Activated T-cell treated with anti-CD3 and anti-CD28 coated beads, Interleukin-2, amount 50 U/mL, for 4 hours (primary cell): ENCODE results near the gene UBR3. TPM values are rescaled to one million over a fixed set of nuclear protein-coding genes. Genes with fewer than 3 reads are reported as not detected.
"Not testable (repeated sequence)": the region's sequence is repeated elsewhere in the genome, so short reads cannot be mapped to it uniquely, and the experiment has no call there.

Experiments used
- ATAC-seq, 2 donors: fragments of 200-7000 bp; cut with Tn5 transposase; one replicate each; pipeline ENCODE4 v1.10.0; 2021
- DNase-seq: peaks from one replicate; pipeline ENCODE4 v3.0.0-alpha.2; 2020
- H3K27me3 Mint-ChIP-seq: one replicate; pipeline ENCODE4 v1.8.0; 2021; ENCODE audit warnings: low read depth, mixed read lengths
- H3K36me3 Mint-ChIP-seq: one replicate; pipeline ENCODE4 v1.8.0; 2022; ENCODE audit warnings: mixed read lengths; ENCODE audit not compliant: insufficient read depth
- H3K4me1 Mint-ChIP-seq: one replicate; pipeline ENCODE4 v1.8.0; 2021; ENCODE audit warnings: low read depth, mixed read lengths
- H3K4me3 Mint-ChIP-seq: one replicate; pipeline ENCODE4 v1.8.0; 2021; ENCODE audit warnings: mild to moderate bottlenecking, moderate library complexity, mixed read lengths
- H3K9me3 Mint-ChIP-seq: one replicate; pipeline ENCODE4 v1.8.0; 2021; ENCODE audit warnings: mixed read lengths
- total RNA-seq, 3 donors: library from RNA; stranded (reverse); gene quantifications; one replicate each; pipeline ENCODE4 v1.2.1, GENCODE V29; 2021

UBR3 gene
- total RNA-seq, 3 donors from 2014 or later = 18.2 to 21.1 (median 19.8) TPM

DNA sequence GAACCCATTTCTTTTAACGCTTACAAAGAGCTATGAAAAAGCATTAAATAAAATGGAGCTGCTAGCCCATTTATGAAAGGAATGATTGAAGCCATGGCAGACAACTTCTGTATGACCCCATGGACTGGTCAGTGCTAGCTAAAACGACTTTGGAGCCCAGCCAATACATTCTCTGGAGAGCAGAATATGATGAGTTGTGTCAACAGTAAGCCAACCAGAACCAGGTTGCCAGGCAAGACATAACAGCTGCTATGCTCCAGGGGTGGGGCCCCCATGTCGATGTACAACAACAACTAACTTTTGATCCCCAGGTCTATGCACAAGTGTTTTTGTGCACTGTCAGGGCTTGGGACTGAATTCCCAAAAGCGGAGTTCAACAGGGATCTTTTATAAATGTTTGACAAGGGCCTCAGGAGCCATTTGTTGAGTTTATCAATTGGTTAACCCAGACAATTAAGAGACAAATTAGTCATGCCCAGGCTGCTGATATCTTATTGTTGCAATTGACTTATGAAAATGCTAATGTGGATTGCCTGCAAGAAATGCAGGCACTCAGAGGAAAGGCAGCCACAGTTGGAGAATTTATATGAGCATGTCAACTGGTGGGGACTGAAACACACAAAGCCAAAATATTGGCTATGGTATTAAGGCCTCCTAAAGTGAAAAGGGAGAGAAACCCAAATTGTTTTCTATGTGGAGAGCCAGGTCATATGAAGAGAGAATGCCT is 286.1 kb downstream of the UBR3 start:
- H3K27me3 Mint-ChIP-seq = peaks cover 2% of the 10 kb centered on the region
- no peak for DNase-seq
- no peak overlapping the region for H3K4me3 Mint-ChIP-seq
- H3K9me3 Mint-ChIP-seq = no peaks in the 10 kb centered on the region
- no peak for ATAC-seq
- no peaks in the 10 kb centered on the region for H3K4me1 Mint-ChIP-seq
- no peaks in the 10 kb centered on the region for H3K36me3 Mint-ChIP-seq

DNA sequence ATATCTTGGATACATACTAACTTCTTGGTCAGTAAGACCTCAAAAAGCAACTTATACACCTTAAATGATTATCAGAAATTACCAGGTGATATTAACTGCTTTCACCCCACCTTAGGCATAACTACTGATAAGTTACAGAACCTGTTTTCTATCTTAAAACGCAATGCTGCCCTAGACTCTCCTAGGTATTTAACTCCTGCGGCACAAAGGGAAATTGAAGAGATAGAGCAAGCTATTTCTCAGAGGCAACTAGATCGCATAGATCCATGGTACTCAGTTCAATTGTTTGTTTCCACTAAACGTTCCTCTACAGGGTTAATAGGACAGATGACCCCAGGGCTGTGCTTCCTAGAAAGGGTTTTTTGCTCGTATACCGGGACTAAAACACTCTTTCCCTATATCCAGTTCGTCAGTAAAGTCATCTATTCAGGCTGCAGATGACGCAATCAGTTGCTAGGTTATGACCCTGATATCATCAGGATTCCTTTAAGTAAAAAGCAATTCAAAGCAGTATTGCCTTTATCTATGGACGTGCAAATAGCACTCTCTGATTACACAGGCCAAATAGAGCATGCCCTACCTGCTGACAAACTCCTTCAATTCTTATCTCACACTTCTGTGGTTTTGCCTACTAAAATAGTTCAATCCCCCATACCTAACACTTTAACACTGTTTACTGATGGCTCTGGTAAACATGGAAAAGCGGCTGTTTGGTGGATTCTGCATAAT is 288.4 kb downstream of the UBR3 start:
- ATAC-seq = no peak
- no peak for DNase-seq
- Mint-ChIP-seq H3K36me3 (no peaks in the 10 kb centered on the region), H3K4me1 (no peaks in the 10 kb centered on the region), H3K9me3 (peaks cover 3% of the 10 kb centered on the region), H3K27me3 (no peaks in the 10 kb centered on the region), H3K4me3 (no peak overlapping the region)

GRCh38 chr2:170118641-170119040 is 291.4 kb downstream of the UBR3 start:
- no peaks in the 10 kb centered on the region for H3K27me3 Mint-ChIP-seq
- no peaks in the 10 kb centered on the region for H3K4me1 Mint-ChIP-seq
- DNase-seq = no peak
- H3K4me3 Mint-ChIP-seq = no peak overlapping the region
- no peaks in the 10 kb centered on the region for H3K36me3 Mint-ChIP-seq
- H3K9me3 Mint-ChIP-seq = peaks cover 3% of the 10 kb centered on the region
- no peak for ATAC-seq

DNA sequence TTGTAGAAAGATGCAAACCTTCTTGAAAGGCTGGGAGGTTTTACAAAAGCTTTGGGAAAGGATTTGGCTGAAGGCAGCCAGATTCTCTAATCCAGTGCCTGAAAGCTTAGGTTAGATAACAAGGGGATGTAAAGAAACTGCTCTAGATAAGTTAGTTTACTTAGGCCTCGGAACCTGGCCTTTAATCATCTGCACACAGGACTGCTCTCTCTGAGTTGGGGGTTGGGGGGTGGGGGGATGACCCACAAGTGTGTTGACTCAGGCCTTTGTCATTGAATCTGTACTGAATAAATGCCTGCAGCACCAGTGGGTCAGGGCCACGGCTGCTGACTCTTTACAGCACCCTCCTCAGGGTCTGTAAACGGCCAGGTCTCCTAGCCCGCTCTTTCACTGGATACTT is 292.1 kb downstream of the UBR3 start:
- H3K9me3 Mint-ChIP-seq, ATAC-seq, H3K36me3 Mint-ChIP-seq, H3K27me3 Mint-ChIP-seq, H3K4me1 Mint-ChIP-seq, H3K4me3 Mint-ChIP-seq, DNase-seq: not testable (repeated sequence)

DNA sequence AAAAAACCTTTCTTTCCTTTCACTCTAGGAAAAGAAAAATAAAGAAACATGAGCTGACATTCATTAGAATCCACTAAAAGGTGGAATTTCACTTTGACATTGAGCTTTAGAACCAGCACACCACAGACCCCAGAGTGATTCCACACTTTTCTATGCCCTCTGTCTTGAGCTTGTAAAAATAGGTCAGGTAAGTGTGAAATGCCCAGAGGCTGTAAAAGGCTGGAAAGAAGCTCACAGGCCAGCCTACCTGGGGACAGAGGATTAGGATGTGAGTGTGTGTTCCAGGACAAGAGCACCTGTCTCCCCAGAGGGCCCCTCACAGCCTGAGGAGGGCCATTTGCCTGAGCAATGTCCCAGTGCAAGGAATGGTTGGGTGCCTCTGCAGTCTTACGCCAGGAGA is 294.4 kb downstream of the UBR3 start:
- ATAC-seq (no peak), DNase-seq (no peak)
- no peaks in the 10 kb centered on the region for H3K4me1 Mint-ChIP-seq
- H3K36me3 Mint-ChIP-seq = no peaks in the 10 kb centered on the region
- H3K4me3 Mint-ChIP-seq = no peak overlapping the region
- H3K9me3 Mint-ChIP-seq = peaks cover 3% of the 10 kb centered on the region
- peaks cover 8% of the 10 kb centered on the region for H3K27me3 Mint-ChIP-seq

DNA sequence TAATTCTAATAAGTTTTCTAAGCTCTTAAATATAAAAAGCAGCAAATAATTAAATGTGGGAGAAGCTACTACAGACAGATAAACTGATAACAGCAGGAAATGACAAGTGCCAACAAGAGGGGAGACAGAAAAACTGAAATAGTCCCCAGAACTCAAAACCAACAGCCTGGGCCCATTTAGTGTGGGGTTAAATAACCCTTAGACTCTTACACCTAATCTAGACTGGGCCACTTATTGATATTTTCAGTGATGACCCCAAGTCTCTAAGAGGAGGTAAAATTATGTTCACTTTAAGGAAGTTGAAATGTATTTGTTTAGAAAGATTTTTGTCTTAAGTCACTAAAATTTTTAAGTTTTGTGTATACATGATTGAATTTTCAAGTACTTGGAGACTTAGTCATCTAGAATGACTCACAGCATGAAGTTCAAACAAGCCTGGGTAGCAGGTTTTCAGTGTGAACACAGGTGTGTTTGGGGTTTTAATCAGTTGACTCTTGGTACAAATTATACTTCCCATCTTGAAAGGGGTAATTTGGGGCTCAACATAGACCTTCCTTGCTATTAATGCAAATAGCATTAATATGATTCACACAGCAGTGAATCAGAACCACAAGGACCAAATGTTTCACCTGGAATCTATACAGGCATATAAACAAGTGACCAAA is 295.8 kb downstream of the UBR3 start:
- peaks cover 9% of the 10 kb centered on the region for H3K27me3 Mint-ChIP-seq
- no peaks in the 10 kb centered on the region for H3K4me1 Mint-ChIP-seq
- DNase-seq = no peak
- no peak overlapping the region for H3K4me3 Mint-ChIP-seq
- H3K36me3 Mint-ChIP-seq = no peaks in the 10 kb centered on the region
- H3K9me3 Mint-ChIP-seq = peaks cover 3% of the 10 kb centered on the region
- ATAC-seq = no peak

- no peak overlapping the region for H3K4me3 Mint-ChIP-seq
- no peaks in the 10 kb centered on the region for H3K36me3 Mint-ChIP-seq
- peaks cover 9% of the 10 kb centered on the region for H3K27me3 Mint-ChIP-seq
- DNase-seq (no peak), ATAC-seq (no peak)
- H3K9me3 Mint-ChIP-seq = peaks cover 3% of the 10 kb centered on the region
- no peaks in the 10 kb centered on the region for H3K4me1 Mint-ChIP-seq
Observed at GRCh38 chr2:170123593-170123992, 296.3 kb downstream of the UBR3 start.

GRCh38 chr2:170126138-170126728 is 299.0 kb downstream of the UBR3 start:
- DNase-seq, ATAC-seq, H3K9me3 Mint-ChIP-seq, H3K27me3 Mint-ChIP-seq, H3K4me3 Mint-ChIP-seq, H3K36me3 Mint-ChIP-seq, H3K4me1 Mint-ChIP-seq: not testable (repeated sequence)

Other genes with a start within 250 kb of the UBR3 start
- 10 to 100 TPM; 55.2 to 57.8 (median 57.8) TPM for gene PPIG, start 243.1 kb upstream of the UBR3 start, total RNA-seq
- gene CFAP210, start 133.0 kb upstream of the UBR3 start, total RNA-seq = under 1 TPM in 2 of 3 donors, not detected in 1; 0.08 to 0.43 TPM
- gene PHOSPHO2, start 133.0 kb upstream of the UBR3 start, total RNA-seq = 1 to 10 TPM; 2.7 to 4.6 (median 3.5) TPM
- 1 to 10 TPM; 3.7 to 4.5 (median 4.3) TPM for gene KLHL23, start 93.6 kb upstream of the UBR3 start, total RNA-seq
- 100 to 1,000 TPM; 123 to 140 (median 134) TPM for gene SSB, start 28.6 kb upstream of the UBR3 start, total RNA-seq
- 100 to 1,000 TPM; 115 to 138 (median 129) TPM for gene METTL5, start 2.5 kb upstream of the UBR3 start, total RNA-seq